NB4 (cell line): Measurements from ENCODE around the gene ZYX.

Source experiments
- TF ChIP-seq, protein P1 (sequence below): IDR thresholded peaks from 2 replicates; pipeline ENCODE4 v1.6.1; 2011; ENCODE audit warnings: low read depth, low read length
- TF ChIP-seq, protein P2 (sequence below): IDR thresholded peaks from one replicate; pipeline ENCODE4 v1.5.1; 2012; ENCODE audit warnings: low read depth, low read length

DNA sequence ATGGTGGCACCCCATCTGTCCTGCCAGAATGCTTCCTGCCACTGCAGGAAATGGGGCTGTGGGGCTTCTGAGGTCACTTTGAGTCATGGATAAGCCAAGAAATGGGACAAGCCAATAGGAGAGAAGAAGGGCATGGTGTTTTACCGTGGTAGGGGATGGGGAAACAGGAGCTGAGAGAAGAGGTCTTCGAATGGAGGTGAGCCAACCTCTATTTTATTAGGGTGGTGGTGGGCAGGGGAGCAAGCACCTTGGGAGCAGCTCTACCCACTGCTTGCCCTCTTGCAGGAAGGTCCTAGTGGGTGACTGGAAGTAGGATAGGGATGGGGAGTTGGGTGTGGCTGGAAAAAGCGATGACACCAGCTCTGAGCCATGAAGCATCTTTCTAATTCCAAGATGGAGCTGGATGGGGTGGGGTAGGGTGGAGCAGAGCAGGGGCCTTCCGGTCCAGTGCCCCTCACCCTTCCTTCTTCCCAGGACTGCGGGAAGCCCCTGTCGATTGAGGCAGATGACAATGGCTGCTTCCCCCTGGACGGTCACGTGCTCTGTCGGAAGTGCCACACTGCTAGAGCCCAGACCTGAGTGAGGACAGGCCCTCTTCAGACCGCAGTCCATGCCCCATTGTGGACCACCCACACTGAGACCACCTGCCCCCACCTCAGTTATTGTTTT, 9.1 kb downstream of the ZYX start:
- TF ChIP-seq, protein P1, sequence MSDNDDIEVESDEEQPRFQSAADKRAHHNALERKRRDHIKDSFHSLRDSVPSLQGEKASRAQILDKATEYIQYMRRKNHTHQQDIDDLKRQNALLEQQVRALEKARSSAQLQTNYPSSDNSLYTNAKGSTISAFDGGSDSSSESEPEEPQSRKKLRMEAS = no peak
- TF ChIP-seq, protein P2, sequence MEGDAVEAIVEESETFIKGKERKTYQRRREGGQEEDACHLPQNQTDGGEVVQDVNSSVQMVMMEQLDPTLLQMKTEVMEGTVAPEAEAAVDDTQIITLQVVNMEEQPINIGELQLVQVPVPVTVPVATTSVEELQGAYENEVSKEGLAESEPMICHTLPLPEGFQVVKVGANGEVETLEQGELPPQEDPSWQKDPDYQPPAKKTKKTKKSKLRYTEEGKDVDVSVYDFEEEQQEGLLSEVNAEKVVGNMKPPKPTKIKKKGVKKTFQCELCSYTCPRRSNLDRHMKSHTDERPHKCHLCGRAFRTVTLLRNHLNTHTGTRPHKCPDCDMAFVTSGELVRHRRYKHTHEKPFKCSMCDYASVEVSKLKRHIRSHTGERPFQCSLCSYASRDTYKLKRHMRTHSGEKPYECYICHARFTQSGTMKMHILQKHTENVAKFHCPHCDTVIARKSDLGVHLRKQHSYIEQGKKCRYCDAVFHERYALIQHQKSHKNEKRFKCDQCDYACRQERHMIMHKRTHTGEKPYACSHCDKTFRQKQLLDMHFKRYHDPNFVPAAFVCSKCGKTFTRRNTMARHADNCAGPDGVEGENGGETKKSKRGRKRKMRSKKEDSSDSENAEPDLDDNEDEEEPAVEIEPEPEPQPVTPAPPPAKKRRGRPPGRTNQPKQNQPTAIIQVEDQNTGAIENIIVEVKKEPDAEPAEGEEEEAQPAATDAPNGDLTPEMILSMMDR = no peak
